HG02970 (cell line): ENCODE measurements around the gene MAGIX.

Source experiments
- ATAC-seq: cut with Tn5 transposase; IDR thresholded peaks from one replicate; pipeline ENCODE4 v1.9.1; 2021; ENCODE audit warnings: mild to moderate bottlenecking, moderate library complexity, moderate number of reproducible peaks; ENCODE audit not compliant: unreplicated experiment, low FRiP score

Gene MAGIX

GRCh38 chrX:49179358-49179757 lies 16.8 kb downstream of the MAGIX start:
- no peak for ATAC-seq

GRCh38 chrX:49183701-49184281 lies 21.2 kb downstream of the MAGIX start:
- ATAC-seq: no peak

- no peak for ATAC-seq
Measured at GRCh38 chrX:49184294-49185281, 22.0 kb downstream of the MAGIX start.

- ATAC-seq: no peak
Measured at GRCh38 chrX:49186125-49187027, 23.8 kb downstream of the MAGIX start, which contains the start of gene PRICKLE3. Gene PRICKLE3 (minus strand): TSS chrX:49186373. CDS start chrX:49186297, 76 bp downstream.

GRCh38 chrX:49187028-49187394 lies 24.5 kb downstream of the MAGIX start:
- ATAC-seq: no peak

- ATAC-seq: no peak
Measured at GRCh38 chrX:49187526-49187925, 25.0 kb downstream of the MAGIX start.

- ATAC-seq: no peak
Measured at GRCh38 chrX:49188468-49189076, 26.0 kb downstream of the MAGIX start.

GRCh38 chrX:49189606-49190005 lies 27.0 kb downstream of the MAGIX start:
- no peak for ATAC-seq

- peak; percentile 89 for ATAC-seq
Measured at GRCh38 chrX:49190821-49191573, 28.4 kb downstream of the MAGIX start.

GRCh38 chrX:49191574-49192011 lies 29.0 kb downstream of the MAGIX start:
- no peak for ATAC-seq

- ATAC-seq: no peak
Measured at GRCh38 chrX:49192722-49193328, 30.3 kb downstream of the MAGIX start.

GRCh38 chrX:49193542-49193964 lies 31.0 kb downstream of the MAGIX start:
- ATAC-seq: no peak

- no peak for ATAC-seq
Measured at GRCh38 chrX:49197543-49198087, 35.1 kb downstream of the MAGIX start.

GRCh38 chrX:49198540-49199314 lies 36.2 kb downstream of the MAGIX start:
- no peak for ATAC-seq

GRCh38 chrX:49199315-49199595 lies 36.7 kb downstream of the MAGIX start:
- ATAC-seq: no peak

GRCh38 chrX:49199906-49200771 lies 37.6 kb downstream of the MAGIX start, which contains the start of gene SYP:
Gene SYP (minus strand): TSS chrX:49200193. CDS start chrX:49200186, 7 bp downstream.
- peak; percentile 57 for ATAC-seq

GRCh38 chrX:49202022-49202421 lies 39.5 kb downstream of the MAGIX start:
- no peak for ATAC-seq
